Astrocyte of the spinal cord (primary cell): Measurements from ENCODE around the gene F2.

ENCODE experiments used
- DNase-seq: peaks from one replicate; pipeline ENCODE4 v3.0.0; 2011; ENCODE audit warnings: low read depth, low spot score
- H3K4me3 ChIP-seq: 2 replicates; pipeline ENCODE4 v1.5.1; 2011; ENCODE audit warnings: low read depth, mild to moderate bottlenecking, low read length, moderate library complexity
- CTCF ChIP-seq: IDR thresholded peaks from 2 replicates; pipeline ENCODE4 v1.5.1; 2012; ENCODE audit warnings: low read depth, mild to moderate bottlenecking, low read length, inconsistent platforms
- in situ Hi-C: cut with HindIII; loops from 2 replicates; pipeline ENCODE4 v1.10.0; 2017; ENCODE audit warnings: low sequenced_read_pairs

Gene F2

GRCh38 chr11:46686886-46687795 lies 31.9 kb upstream of the F2 start:
- no peak for TF ChIP-seq CTCF
- in situ Hi-C loops = no loop called here

GRCh38 chr11:46690702-46691101 lies 28.3 kb upstream of the F2 start:
- no peak for TF ChIP-seq CTCF

More at GRCh38 chr11:46686886-46687795, 31.9 kb upstream of the F2 start:
- H3K4me3 ChIP-seq = no peak overlapping the region
- DNase-seq = peak; percentile 78

GRCh38 chr11:46692450-46692849 lies 26.6 kb upstream of the F2 start:
- no peak for DNase-seq
- no peak overlapping the region for H3K4me3 ChIP-seq
- in situ Hi-C loops = no loop called here
- TF ChIP-seq CTCF = no peak

More at GRCh38 chr11:46690702-46691101, 28.3 kb upstream of the F2 start:
- in situ Hi-C loops = no loop called here
- DNase-seq = no peak
- H3K4me3 ChIP-seq = no peak overlapping the region

- peak; percentile 40 for DNase-seq
- H3K4me3 ChIP-seq = no peak overlapping the region
- no peak for TF ChIP-seq CTCF
- in situ Hi-C loops = no loop called here
Observed at GRCh38 chr11:46693597-46694012, 25.4 kb upstream of the F2 start.

GRCh38 chr11:46694072-46694471 lies 24.9 kb upstream of the F2 start:
- in situ Hi-C loops = no loop called here
- H3K4me3 ChIP-seq = no peak overlapping the region
- no peak for TF ChIP-seq CTCF
- no peak for DNase-seq

- H3K4me3 ChIP-seq = no peak overlapping the region
- in situ Hi-C loops = no loop called here
- no peak for TF ChIP-seq CTCF
- DNase-seq = no peak
Observed at GRCh38 chr11:46694607-46695006, 24.4 kb upstream of the F2 start.
